Neural cell (in vitro differentiated cells): ENCODE data around the gene ADAMTS6. TPM values are rescaled to one million over a fixed set of nuclear protein-coding genes. Genes with fewer than 3 reads are reported as not detected.

Source experiments
- H2AFZ ChIP-seq: fragments of 200-600, 300-800 bp; sonication (generic), shearing (Covaris generic); 2 replicates; pipeline ENCODE4 v1.6.0; 2014; ENCODE audit warnings: low read depth, mild to moderate bottlenecking, antibody characterized with exemption, low read length, moderate library complexity
- H3F3A ChIP-seq: fragments of 200-600 bp; shearing (Covaris generic); 2 replicates; pipeline ENCODE4 v1.6.1; 2016; ENCODE audit warnings: mild to moderate bottlenecking, moderate library complexity, mixed read lengths, antibody characterized with exemption, low read length; ENCODE audit not compliant: insufficient read depth, poor library complexity, severe bottlenecking
- H3K27ac ChIP-seq: fragments of 200-600, 300-800 bp; sonication (generic), shearing (Covaris generic); 2 replicates; pipeline ENCODE4 v1.5.1; 2014; ENCODE audit warnings: mild to moderate bottlenecking, low read length, moderate library complexity
- H3K27me3 ChIP-seq: fragments of 300-800, 200-600 bp; sonication (generic), shearing (Covaris generic); 2 replicates; pipeline ENCODE4 v1.6.0; 2014; ENCODE audit warnings: mild to moderate bottlenecking, low read depth, low read length, moderate library complexity; ENCODE audit not compliant: insufficient read depth
- H3K36me3 ChIP-seq: fragments of 300-800, 200-600 bp; sonication (generic), shearing (Covaris generic); 2 replicates; pipeline ENCODE4 v1.5.1; 2014; ENCODE audit warnings: mild to moderate bottlenecking, antibody characterized with exemption, low read length, moderate library complexity; ENCODE audit not compliant: insufficient read depth
- H3K4me2 ChIP-seq: fragments of 300-800, 200-600 bp; sonication (generic), shearing (Covaris generic); 2 replicates; pipeline ENCODE4 v1.6.0; 2014; ENCODE audit warnings: mild to moderate bottlenecking, low read length
- H3K4me3 ChIP-seq: fragments of 300-800, 200-600 bp; sonication (generic), shearing (Covaris generic); 2 replicates; pipeline ENCODE4 v1.5.1; 2014; ENCODE audit warnings: mild to moderate bottlenecking, low read length, moderate library complexity
- H3K79me2 ChIP-seq: fragments of 200-600 bp; shearing (Covaris generic); replicated peaks from 2 replicates; pipeline ENCODE4 v1.6.0; 2014; ENCODE audit warnings: mild to moderate bottlenecking, low read length, moderate library complexity; ENCODE audit not compliant: insufficient read depth
- H3K9ac ChIP-seq: fragments of 300-800, 200-600 bp; sonication (generic), shearing (Covaris generic); 2 replicates; pipeline ENCODE4 v1.6.1; 2016; ENCODE audit warnings: mild to moderate bottlenecking, low read length, mixed read lengths
- H3K9me2 ChIP-seq: fragments of 200-600 bp; shearing (Covaris generic); 2 replicates; pipeline ENCODE4 v1.6.1; 2016; ENCODE audit warnings: mild to moderate bottlenecking, low read length, mixed read lengths; ENCODE audit not compliant: insufficient read depth
- H3K9me3 ChIP-seq: fragments of 200-600, 300-800 bp; sonication (generic), shearing (Covaris generic); 2 replicates; pipeline ENCODE4 v1.6.1; 2016; ENCODE audit warnings: mild to moderate bottlenecking, mixed run types, low read length, moderate library complexity, mixed read lengths
- H4K20me1 ChIP-seq: fragments of 200-600 bp; shearing (Covaris generic); 2 replicates; pipeline ENCODE4 v1.6.1; 2016; ENCODE audit warnings: mild to moderate bottlenecking, mixed run types; ENCODE audit not compliant: insufficient read depth
- EP300 ChIP-seq: fragments of 450-650 bp; conservative IDR thresholded peaks from 2 replicates; pipeline ENCODE4 v1.6.1; 2014; ENCODE audit warnings: antibody characterized with exemption, mild to moderate bottlenecking, moderate library complexity; ENCODE audit not compliant: poor library complexity, severe bottlenecking
- EZH2 ChIP-seq: fragments of 200-600, 300-800 bp; shearing (Covaris generic), sonication (generic); IDR thresholded peaks from 2 replicates; pipeline ENCODE4 v1.6.1; 2014; ENCODE audit warnings: antibody characterized with exemption, low read length, borderline replicate concordance, mild to moderate bottlenecking; ENCODE audit not compliant: insufficient read depth, poor library complexity, severe bottlenecking
- MXI1 ChIP-seq: fragments of 450-650 bp; conservative IDR thresholded peaks from 2 replicates; pipeline ENCODE4 v1.6.1; 2014; ENCODE audit warnings: antibody characterized with exemption, mild to moderate bottlenecking; ENCODE audit not compliant: poor library complexity, severe bottlenecking
- POLR2AphosphoS5 ChIP-seq: IDR thresholded peaks from 2 replicates; pipeline ENCODE4 v1.6.1; 2012
- RAD21 ChIP-seq: fragments of 450-650 bp; conservative IDR thresholded peaks from 2 replicates; pipeline ENCODE4 v1.6.1; 2014; ENCODE audit warnings: antibody characterized with exemption, mild to moderate bottlenecking, moderate library complexity
- SMC3 ChIP-seq: fragments of 450-650 bp; conservative IDR thresholded peaks from 2 replicates; pipeline ENCODE4 v1.6.1; 2014; ENCODE audit warnings: antibody characterized with exemption, mild to moderate bottlenecking, moderate library complexity; ENCODE audit not compliant: poor library complexity
- TAF1 ChIP-seq: IDR thresholded peaks from 2 replicates; pipeline ENCODE4 v1.6.1; 2012; ENCODE audit warnings: low read depth
- polyA plus RNA-seq: library from polyadenylated mRNA; depleted of rRNA; stranded (reverse); fragments of >200 nt; gene quantifications from 2 replicates; pipeline ENCODE4 v1.2.3, GENCODE V29; 2014
- TF ChIP-seq, protein P1 (sequence below): fragments of 450-650 bp; IDR thresholded peaks from 2 replicates; pipeline ENCODE4 v1.5.1; 2014; ENCODE audit warnings: antibody characterized with exemption, mild to moderate bottlenecking, moderate library complexity; ENCODE audit not compliant: poor library complexity, severe bottlenecking
- TF ChIP-seq, protein P2 (sequence below): IDR thresholded peaks from 2 replicates; pipeline ENCODE4 v1.6.1; 2012; ENCODE audit warnings: borderline replicate concordance

ADAMTS6 gene
- polyA plus RNA-seq, 1 donor from 2014 or later: 0.58 TPM

DNA sequence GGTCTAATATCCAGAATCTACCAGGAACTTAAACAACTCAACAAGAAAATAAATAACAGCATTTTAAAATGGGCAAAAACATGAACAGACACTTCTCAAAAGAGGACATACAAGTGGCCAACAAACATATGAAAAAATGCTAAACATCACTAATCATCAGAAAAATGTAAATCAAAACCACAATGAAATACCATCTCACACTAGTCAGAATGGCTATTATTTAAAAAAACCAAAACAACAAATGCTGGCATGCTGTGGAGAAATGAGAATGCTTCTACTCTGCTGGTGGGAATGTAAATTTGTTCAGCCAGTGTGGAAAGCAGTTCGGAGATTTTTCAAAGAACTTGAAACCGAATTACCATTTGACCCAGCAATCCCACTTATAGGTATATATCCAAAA, 63.1 kb downstream of the ADAMTS6 start:
- Histone ChIP-seq H3K27me3 (no peaks in the 10 kb centered on the region), H3K9me2 (no peaks in the 10 kb centered on the region), H3K27ac (no peak overlapping the region), H3K36me3 (no peaks in the 10 kb centered on the region), H3K4me3 (no peak overlapping the region), H3F3A (no peaks in the 10 kb centered on the region), H3K9me3 (no peaks in the 10 kb centered on the region), H2AFZ (no peak overlapping the region), H3K4me2 (no peak overlapping the region), H4K20me1 (no peaks in the 10 kb centered on the region), H3K9ac (no peak overlapping the region), H3K79me2 (no peaks in the 10 kb centered on the region)
- TF ChIP-seq MXI1 (no peak), EP300 (no peak), EZH2 (no peak), TAF1 (no peak)
- TF ChIP-seq, protein P1, sequence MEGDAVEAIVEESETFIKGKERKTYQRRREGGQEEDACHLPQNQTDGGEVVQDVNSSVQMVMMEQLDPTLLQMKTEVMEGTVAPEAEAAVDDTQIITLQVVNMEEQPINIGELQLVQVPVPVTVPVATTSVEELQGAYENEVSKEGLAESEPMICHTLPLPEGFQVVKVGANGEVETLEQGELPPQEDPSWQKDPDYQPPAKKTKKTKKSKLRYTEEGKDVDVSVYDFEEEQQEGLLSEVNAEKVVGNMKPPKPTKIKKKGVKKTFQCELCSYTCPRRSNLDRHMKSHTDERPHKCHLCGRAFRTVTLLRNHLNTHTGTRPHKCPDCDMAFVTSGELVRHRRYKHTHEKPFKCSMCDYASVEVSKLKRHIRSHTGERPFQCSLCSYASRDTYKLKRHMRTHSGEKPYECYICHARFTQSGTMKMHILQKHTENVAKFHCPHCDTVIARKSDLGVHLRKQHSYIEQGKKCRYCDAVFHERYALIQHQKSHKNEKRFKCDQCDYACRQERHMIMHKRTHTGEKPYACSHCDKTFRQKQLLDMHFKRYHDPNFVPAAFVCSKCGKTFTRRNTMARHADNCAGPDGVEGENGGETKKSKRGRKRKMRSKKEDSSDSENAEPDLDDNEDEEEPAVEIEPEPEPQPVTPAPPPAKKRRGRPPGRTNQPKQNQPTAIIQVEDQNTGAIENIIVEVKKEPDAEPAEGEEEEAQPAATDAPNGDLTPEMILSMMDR: no peak

DNA sequence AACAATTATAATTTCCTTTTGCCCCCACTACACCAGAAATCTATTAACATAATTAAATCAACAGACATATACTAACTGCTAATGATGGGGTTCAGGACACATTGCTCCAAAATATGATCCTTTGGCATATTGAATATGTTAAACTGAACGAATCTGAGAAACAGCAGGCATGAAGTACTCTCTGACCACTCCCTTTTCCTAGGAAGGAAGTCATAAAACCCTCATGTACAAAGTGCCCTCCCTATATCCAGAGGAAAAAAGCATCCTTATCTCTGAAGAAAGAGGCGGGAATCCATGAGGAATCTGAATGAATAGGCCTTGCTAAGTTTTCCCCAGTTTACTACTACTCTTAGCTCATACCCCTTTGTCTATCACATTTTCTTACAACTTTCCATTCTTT, 67.9 kb downstream of the ADAMTS6 start:
- Histone ChIP-seq H3K36me3 (no peaks in the 10 kb centered on the region), H3K79me2 (no peaks in the 10 kb centered on the region), H3K27ac (no peak overlapping the region), H4K20me1 (no peaks in the 10 kb centered on the region), H3K9me3 (no peaks in the 10 kb centered on the region), H2AFZ (no peak overlapping the region), H3K9ac (no peak overlapping the region), H3K4me2 (no peak overlapping the region), H3F3A (no peaks in the 10 kb centered on the region), H3K27me3 (no peaks in the 10 kb centered on the region), H3K4me3 (no peak overlapping the region), H3K9me2 (no peaks in the 10 kb centered on the region)
- no peak for TF ChIP-seq POLR2AphosphoS5
- TF ChIP-seq RAD21: no peak
- no peak for TF ChIP-seq SMC3
- TF ChIP-seq, protein P2, sequence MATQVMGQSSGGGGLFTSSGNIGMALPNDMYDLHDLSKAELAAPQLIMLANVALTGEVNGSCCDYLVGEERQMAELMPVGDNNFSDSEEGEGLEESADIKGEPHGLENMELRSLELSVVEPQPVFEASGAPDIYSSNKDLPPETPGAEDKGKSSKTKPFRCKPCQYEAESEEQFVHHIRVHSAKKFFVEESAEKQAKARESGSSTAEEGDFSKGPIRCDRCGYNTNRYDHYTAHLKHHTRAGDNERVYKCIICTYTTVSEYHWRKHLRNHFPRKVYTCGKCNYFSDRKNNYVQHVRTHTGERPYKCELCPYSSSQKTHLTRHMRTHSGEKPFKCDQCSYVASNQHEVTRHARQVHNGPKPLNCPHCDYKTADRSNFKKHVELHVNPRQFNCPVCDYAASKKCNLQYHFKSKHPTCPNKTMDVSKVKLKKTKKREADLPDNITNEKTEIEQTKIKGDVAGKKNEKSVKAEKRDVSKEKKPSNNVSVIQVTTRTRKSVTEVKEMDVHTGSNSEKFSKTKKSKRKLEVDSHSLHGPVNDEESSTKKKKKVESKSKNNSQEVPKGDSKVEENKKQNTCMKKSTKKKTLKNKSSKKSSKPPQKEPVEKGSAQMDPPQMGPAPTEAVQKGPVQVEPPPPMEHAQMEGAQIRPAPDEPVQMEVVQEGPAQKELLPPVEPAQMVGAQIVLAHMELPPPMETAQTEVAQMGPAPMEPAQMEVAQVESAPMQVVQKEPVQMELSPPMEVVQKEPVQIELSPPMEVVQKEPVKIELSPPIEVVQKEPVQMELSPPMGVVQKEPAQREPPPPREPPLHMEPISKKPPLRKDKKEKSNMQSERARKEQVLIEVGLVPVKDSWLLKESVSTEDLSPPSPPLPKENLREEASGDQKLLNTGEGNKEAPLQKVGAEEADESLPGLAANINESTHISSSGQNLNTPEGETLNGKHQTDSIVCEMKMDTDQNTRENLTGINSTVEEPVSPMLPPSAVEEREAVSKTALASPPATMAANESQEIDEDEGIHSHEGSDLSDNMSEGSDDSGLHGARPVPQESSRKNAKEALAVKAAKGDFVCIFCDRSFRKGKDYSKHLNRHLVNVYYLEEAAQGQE: no peak
- no peak for TF ChIP-seq MXI1
- no peak for TF ChIP-seq EP300
- TF ChIP-seq, protein P1: no peak
- no peak for TF ChIP-seq TAF1
